ENCODE measurements around the gene TRPM6.

TRPM6 gene, protein sequence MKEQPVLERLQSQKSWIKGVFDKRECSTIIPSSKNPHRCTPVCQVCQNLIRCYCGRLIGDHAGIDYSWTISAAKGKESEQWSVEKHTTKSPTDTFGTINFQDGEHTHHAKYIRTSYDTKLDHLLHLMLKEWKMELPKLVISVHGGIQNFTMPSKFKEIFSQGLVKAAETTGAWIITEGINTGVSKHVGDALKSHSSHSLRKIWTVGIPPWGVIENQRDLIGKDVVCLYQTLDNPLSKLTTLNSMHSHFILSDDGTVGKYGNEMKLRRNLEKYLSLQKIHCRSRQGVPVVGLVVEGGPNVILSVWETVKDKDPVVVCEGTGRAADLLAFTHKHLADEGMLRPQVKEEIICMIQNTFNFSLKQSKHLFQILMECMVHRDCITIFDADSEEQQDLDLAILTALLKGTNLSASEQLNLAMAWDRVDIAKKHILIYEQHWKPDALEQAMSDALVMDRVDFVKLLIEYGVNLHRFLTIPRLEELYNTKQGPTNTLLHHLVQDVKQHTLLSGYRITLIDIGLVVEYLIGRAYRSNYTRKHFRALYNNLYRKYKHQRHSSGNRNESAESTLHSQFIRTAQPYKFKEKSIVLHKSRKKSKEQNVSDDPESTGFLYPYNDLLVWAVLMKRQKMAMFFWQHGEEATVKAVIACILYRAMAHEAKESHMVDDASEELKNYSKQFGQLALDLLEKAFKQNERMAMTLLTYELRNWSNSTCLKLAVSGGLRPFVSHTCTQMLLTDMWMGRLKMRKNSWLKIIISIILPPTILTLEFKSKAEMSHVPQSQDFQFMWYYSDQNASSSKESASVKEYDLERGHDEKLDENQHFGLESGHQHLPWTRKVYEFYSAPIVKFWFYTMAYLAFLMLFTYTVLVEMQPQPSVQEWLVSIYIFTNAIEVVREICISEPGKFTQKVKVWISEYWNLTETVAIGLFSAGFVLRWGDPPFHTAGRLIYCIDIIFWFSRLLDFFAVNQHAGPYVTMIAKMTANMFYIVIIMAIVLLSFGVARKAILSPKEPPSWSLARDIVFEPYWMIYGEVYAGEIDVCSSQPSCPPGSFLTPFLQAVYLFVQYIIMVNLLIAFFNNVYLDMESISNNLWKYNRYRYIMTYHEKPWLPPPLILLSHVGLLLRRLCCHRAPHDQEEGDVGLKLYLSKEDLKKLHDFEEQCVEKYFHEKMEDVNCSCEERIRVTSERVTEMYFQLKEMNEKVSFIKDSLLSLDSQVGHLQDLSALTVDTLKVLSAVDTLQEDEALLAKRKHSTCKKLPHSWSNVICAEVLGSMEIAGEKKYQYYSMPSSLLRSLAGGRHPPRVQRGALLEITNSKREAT (N-terminal part only)

DNA sequence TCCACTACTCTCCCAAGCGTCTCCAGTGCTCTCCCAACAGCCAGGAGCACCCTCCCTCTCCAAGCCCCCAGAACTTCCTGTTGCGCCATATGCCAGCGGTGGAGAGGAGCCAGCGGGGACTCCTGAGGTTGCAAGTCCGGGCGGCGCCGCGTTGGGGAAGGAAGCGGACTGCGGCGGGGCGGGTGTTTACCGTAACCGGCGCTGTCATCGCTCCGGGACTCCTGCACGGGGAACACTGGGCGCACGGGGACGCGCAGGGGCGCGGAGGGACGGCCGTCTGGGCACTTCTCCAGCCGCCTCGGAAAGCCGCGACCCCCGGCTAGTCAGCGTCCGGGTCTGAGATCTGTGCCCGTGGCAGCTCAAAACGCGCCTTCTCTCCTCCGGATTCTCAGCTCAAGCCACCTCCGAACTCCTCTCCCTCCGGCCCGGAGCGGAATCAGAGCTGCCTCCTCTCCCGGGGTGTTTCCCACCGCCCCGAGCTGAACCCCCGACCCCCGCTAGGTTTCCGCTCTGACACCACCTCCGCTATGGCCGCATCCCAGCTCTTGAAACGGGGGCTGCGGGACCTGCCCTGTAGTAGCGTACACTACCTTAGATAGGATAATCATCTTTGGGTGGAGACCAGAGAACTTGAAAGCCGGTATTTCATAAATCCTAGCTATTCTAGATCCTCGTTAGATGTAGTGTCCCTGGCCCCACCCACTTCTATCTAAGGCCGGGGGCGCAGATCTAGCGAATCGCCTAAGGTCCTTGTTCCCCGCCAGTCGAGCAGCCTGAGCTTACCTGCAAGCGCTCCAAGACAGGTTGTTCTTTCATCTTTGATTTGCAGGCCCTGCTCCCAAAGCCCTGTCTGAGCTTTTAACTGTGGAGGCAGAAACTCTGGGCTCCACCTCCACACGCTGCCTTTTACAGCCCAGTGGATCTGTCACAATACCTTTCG lies at the start of gene TRPM6:
Gene TRPM6 (minus strand): TSS at position 881 of the 940 bp plus-strand sequence. CDS start 65 bp downstream, at position 816.
- H3K4me3 ChIP-seq (ENCODE audit: low read depth, low read length), result peak within 1 kb of the TSS; percentile 8
- TF ChIP-seq, protein P1, sequence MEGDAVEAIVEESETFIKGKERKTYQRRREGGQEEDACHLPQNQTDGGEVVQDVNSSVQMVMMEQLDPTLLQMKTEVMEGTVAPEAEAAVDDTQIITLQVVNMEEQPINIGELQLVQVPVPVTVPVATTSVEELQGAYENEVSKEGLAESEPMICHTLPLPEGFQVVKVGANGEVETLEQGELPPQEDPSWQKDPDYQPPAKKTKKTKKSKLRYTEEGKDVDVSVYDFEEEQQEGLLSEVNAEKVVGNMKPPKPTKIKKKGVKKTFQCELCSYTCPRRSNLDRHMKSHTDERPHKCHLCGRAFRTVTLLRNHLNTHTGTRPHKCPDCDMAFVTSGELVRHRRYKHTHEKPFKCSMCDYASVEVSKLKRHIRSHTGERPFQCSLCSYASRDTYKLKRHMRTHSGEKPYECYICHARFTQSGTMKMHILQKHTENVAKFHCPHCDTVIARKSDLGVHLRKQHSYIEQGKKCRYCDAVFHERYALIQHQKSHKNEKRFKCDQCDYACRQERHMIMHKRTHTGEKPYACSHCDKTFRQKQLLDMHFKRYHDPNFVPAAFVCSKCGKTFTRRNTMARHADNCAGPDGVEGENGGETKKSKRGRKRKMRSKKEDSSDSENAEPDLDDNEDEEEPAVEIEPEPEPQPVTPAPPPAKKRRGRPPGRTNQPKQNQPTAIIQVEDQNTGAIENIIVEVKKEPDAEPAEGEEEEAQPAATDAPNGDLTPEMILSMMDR (IDR thresholded peaks at IDR 0.05; ENCODE audit: borderline replicate concordance, insufficient read depth, low read depth, low read length), result no peak

DNA sequence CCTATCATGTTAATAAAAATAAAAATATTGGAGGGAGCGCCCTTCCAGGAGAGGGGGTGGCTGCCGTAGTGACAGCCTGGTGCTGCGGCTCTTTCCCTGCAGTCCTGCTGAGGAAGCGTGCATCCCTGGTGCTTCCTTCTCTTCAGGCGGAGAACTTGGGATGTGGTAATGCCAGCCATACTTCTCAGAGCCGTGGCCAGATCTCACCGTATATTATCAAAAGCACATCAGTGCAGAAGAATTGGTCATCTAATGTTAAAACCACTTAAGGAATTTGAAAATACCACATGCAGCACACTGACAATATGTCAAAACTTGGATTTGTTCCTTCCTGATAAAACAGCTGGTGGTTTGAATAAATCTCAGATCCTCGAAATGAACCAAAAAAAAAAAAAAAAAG lies 47.3 kb upstream of the TRPM6 start:
- TF ChIP-seq, protein P1 (IDR thresholded peaks at IDR 0.05; ENCODE audit: borderline replicate concordance, insufficient read depth, low read depth, low read length), result no peak
- H3K4me3 ChIP-seq (ENCODE audit: low read depth, low read length), result no peak overlapping the region

DNA sequence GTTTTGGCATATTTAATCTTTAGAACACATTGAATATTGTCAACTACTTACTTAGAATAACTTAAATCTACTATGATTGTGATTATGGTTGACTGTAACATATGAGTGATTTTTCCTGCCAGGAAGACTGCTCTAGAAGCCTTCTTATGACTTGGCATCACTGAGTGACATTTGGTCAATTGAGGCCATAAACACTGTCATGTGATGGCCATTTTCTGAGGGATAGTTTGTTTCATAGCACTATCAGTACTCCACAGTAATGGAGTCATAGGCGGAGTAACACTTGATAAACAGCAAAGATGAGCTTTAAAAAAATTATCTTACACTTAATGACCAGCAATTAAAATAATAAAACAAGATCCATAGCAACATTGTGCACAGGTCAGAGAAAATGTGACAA lies 34.0 kb upstream of the TRPM6 start:
- TF ChIP-seq, protein P1 (IDR thresholded peaks at IDR 0.05; ENCODE audit: borderline replicate concordance, insufficient read depth, low read depth, low read length), result no peak
- no peak overlapping the region for H3K4me3 ChIP-seq (ENCODE audit: low read depth, low read length)

DNA sequence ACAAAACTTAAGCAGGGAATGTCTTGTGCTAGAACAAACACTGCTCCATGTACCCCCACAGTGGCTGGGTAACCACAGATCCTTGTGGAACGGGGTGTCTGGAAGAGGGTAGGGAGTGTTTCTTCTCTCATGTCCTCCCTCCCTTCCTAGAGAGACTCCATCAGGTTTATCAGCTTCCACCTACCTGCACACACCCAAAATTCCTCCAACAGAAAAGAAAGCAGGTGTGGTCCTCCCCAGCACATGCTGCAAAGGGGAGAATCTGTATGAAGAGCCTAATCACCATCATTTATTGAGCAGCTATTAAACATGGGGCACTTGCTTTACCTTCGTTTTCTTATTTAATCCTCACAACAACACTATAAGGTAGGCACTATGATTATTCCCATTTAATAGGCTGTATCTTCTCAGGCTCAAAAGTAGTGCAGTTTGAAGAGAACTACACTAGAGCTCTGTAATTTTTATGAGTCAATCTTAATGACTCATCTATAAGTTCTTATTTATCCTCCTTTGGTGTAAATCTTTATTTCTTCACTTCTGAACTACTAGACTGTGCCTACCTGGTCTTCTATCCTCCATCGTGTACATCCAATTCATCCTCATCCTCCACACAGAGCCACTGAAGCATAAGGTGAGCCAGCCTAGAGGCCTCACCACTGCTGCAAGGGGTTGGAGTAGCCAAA lies 33.4 kb upstream of the TRPM6 start:
- H3K4me3 ChIP-seq (ENCODE audit: low read depth, low read length), result no peak overlapping the region
- TF ChIP-seq, protein P1 (IDR thresholded peaks at IDR 0.05; ENCODE audit: borderline replicate concordance, insufficient read depth, low read depth, low read length), result no peak

DNA sequence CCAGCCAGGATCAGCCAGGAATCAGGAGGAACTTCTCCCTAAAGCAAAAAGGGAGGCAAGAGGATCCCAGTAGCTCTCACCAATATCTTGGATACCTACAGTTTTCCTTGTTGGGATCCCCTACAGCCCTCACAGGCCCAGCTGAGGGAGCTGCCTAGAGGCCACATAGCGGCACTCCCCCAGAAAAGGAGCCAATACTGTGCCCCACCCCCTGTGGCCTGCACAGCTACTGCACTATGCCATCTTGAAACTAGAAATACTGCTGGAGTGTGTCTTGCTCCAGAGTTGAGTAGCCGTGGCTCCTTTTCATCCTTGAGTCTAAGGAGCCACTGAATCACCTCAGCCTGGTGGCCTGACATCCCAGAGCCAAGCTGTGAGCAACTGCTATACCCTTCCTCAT lies 22.3 kb upstream of the TRPM6 start:
- TF ChIP-seq, protein P1 (IDR thresholded peaks at IDR 0.05; ENCODE audit: borderline replicate concordance, insufficient read depth, low read depth, low read length), result no peak
- no peak overlapping the region for H3K4me3 ChIP-seq (ENCODE audit: low read depth, low read length)

All from GM12875 (cell line).